ENCODE results near the gene TRIM65.

Gene TRIM65

GRCh38 chr17:75896415-75897159, at the start of gene TRIM65:
TSS of gene TRIM65 (minus strand) at chr17:75896951. CDS start at chr17:75896937, 14 bp downstream.
- no peak for FAIRE-seq

GRCh38 chr17:75945211-75945610, 48.5 kb upstream of the TRIM65 start:
- no peak for FAIRE-seq

GRCh38 chr17:75943491-75943890, 46.7 kb upstream of the TRIM65 start:
- no peak for FAIRE-seq

DNA sequence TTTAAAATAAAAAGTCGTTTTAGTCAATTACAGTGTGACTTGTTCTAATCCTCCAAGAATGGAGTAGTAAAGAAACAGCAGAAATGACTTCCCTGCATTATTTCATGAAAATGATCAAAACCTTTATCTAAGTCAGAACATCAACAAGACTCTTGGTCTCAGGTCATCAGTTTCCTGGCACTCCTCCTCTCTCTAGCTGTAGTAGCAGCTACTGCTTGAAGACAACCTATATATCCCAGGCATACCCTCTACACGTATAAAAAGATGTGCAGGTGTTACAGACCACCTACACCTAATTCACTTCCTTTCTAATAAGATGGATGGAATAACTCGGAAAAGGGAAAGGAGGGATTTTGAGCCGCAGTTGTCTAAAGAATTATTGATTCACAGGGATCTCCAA, 45.7 kb upstream of the TRIM65 start:
- FAIRE-seq, result no peak

- no peak for FAIRE-seq
Observed at GRCh38 chr17:75941442-75941819, 44.7 kb upstream of the TRIM65 start.

DNA sequence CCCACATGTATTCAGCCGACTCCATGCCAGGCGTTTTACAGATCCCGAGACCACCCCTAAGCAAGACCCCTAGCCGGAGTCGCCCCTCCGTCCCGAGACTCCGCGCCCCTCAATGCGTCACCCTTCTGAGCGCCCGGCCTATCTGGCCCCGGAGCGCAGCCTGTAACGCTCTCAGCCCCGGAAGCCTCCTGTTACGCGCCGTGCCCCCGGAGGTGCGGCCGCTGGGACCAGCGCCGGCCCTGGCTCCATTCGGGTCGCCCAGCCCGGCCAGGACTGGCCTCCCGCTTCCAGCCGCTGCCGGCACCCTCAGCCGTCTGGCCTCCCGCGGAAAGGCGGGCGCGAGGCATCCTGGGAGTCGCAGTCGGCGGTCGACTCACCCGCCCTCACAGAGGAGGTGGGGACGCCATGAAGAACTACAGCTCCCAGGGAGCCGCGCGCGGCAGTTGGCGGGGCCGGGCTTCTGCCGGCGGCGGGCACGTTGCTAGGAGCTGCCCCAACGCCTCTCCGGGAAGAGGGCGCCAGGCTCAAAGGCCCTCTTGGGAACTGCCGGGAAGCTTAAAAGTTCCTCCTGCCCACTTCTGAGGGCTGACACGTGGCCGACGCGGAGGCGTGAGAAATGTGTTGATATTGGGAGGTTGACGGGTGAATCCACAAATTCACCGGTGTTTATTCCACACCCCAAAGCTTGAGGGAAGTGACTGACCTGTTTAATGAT, 44.1 kb upstream of the TRIM65 start, which contains the start of gene FBF1:
FBF1 (minus strand) TSS at position 316 of the 715 bp plus-strand sequence. CDS start 2,893 bp downstream, outside the sequence.
- peak; percentile 55 for FAIRE-seq

GRCh38 chr17:75937652-75938051, 40.9 kb upstream of the TRIM65 start:
- no peak for FAIRE-seq

GRCh38 chr17:75933808-75934207, 37.1 kb upstream of the TRIM65 start:
- FAIRE-seq, result no peak

- FAIRE-seq, result no peak
Observed at GRCh38 chr17:75932852-75933251, 36.1 kb upstream of the TRIM65 start.

GRCh38 chr17:75931062-75931461, 34.3 kb upstream of the TRIM65 start:
- FAIRE-seq, result no peak

- FAIRE-seq, result no peak
Observed at GRCh38 chr17:75927286-75927922, 30.7 kb upstream of the TRIM65 start.

- FAIRE-seq, result no peak
Observed at GRCh38 chr17:75926456-75926855, 29.7 kb upstream of the TRIM65 start.

- no peak for FAIRE-seq
Observed at GRCh38 chr17:75925912-75926311, 29.2 kb upstream of the TRIM65 start.

DNA sequence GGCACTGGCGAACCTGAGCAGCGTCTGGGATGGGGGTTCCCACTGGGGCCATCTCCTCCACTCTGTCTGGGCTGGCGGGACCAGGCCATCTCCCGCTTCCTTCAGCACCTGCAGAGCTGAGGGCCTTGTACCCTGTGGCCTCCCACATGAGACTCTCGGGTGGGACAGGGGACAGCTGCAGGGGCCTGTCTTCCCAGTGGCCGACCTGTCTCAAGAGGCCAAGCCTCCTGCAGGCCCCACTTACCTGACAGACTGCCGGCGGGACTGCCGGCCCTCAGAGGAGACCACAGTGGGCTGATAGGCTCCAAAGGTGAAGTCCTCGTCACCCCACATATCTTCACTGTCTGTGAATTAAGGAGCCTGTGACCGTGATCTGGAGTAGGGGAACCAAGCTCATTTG, 28.4 kb upstream of the TRIM65 start:
- no peak for FAIRE-seq

GRCh38 chr17:75922963-75923874, 26.5 kb upstream of the TRIM65 start:
- FAIRE-seq, result no peak

GRCh38 chr17:75922173-75922961, 25.6 kb upstream of the TRIM65 start:
- FAIRE-seq, result no peak

- no peak for FAIRE-seq
Observed at GRCh38 chr17:75921596-75921995, 24.8 kb upstream of the TRIM65 start.

- FAIRE-seq, result no peak
Observed at GRCh38 chr17:75920045-75920560, 23.4 kb upstream of the TRIM65 start.

GRCh38 chr17:75919611-75920010, 22.9 kb upstream of the TRIM65 start:
- no peak for FAIRE-seq

- FAIRE-seq, result no peak
Observed at GRCh38 chr17:75917917-75918445, 21.2 kb upstream of the TRIM65 start.
